K562 (cell line): ENCODE data around the gene KRT82. TPM values are rescaled to one million over a fixed set of nuclear protein-coding genes. Genes with fewer than 3 reads are reported as not detected.

Source experiments
- CBX5 ChIP-seq: IDR thresholded peaks from 2 replicates; pipeline ENCODE4 v1.6.1; 2014; ENCODE audit warnings: low read depth, borderline replicate concordance
- CHD2 ChIP-seq: IDR thresholded peaks from 2 replicates; pipeline ENCODE4 v1.6.1; 2011; ENCODE audit warnings: low read depth, low read length
- DIDO1 ChIP-seq: fragments of 450-650 bp; IDR thresholded peaks from 2 replicates; pipeline ENCODE4 v1.6.1; 2016; ENCODE audit warnings: low read depth, missing biosample characterization, missing genetic modification characterization
- NR2C2 ChIP-seq, 2 experiments: fragments of 200-800 bp in 1 of 2; sonication (Bioruptor generic) in 1 of 2; sonication (generic) in 1 of 2; formaldehyde crosslinking in 1 of 2; IDR thresholded peaks; 2 replicates each; pipeline versions ENCODE4 v1.6.1 to v1.8.0; 2016 to 2022; ENCODE audit warnings: mild to moderate bottlenecking in 1 of 2, missing compliant biosample characterization in 1 of 2, missing genetic modification characterization in 1 of 2, missing genetic modification reagents in 1 of 2
- PHTF2 ChIP-seq: fragments of 250-450 bp; sonication (Bioruptor Pico); IDR thresholded peaks from 2 replicates; pipeline ENCODE4 v1.5.0; 2021; ENCODE audit warnings: mild to moderate bottlenecking
- STAG1 ChIP-seq: sonication (generic); formaldehyde crosslinking; IDR thresholded peaks from 2 replicates; pipeline ENCODE4 v1.5.0; 2020; ENCODE audit warnings: missing genetic modification reagents, borderline replicate concordance
- TSHZ1 ChIP-seq: fragments of 250-450 bp; sonication (Bioruptor Pico); IDR thresholded peaks from 2 replicates; pipeline ENCODE4 v1.4.0; 2020; ENCODE audit warnings: mild to moderate bottlenecking, moderate library complexity
- ZBTB43 ChIP-seq: sonication (generic); formaldehyde crosslinking; IDR thresholded peaks from 2 replicates; pipeline ENCODE4 v1.8.0; 2023; ENCODE audit warnings: mild to moderate bottlenecking, missing genetic modification reagents
- polyA plus RNA-seq, 8 experiments: library from polyadenylated mRNA; depleted of rRNA in 4 of 8; stranded (reverse) in 5 of 8; unstranded in 3 of 8; fragments of >200 nt; fragmentation: Nextera tagmentation in 2 of 8; fragmentation: Illumina TruSeq in 1 of 8; extraction: Ambion mirVana in 2 of 8; extraction: Trizol in 1 of 8; gene quantifications; 2 replicates each; pipeline versions ENCODE4 v1.2.1 to v1.2.3, GENCODE V29; 2011 to 2014; ENCODE audit warnings: inconsistent platforms in 1 of 8, missing spikeins in 1 of 8
- total RNA-seq, 7 experiments: library from RNA; depleted of rRNA in 6 of 7; stranded (reverse); fragments of >200 nt in 6 of 7; fragmentation: Illumina TruSeq in 2 of 7; extraction: Trizol in 2 of 7; gene quantifications; 2 replicates each; pipeline versions ENCODE4 v1.2.1 to v1.2.3, GENCODE V29; 2011 to 2021; ENCODE audit warnings: low replicate concordance in 1 of 7
- TF ChIP-seq, protein P1 (sequence below): fragments of 250-450 bp; sonication (Bioruptor Pico); IDR thresholded peaks from 2 replicates; pipeline ENCODE4 v1.8.0; 2022; ENCODE audit warnings: inconsistent platforms
- TF ChIP-seq, protein P2 (sequence below), 2 experiments: fragments of 450-650 bp; formaldehyde crosslinking in 1 of 2; IDR thresholded peaks; 2 replicates each; pipeline versions ENCODE4 v1.4.0 to v1.6.1; 2014 to 2020; ENCODE audit warnings: mild to moderate bottlenecking in 2 of 2, borderline replicate concordance in 1 of 2, low read depth in 1 of 2

Gene KRT82
- total and polyA plus RNA-seq, 9 of the 15 experiments (the other 6 are each of a cell fraction or from before 2014, with no cell fraction given), result not detected

DNA sequence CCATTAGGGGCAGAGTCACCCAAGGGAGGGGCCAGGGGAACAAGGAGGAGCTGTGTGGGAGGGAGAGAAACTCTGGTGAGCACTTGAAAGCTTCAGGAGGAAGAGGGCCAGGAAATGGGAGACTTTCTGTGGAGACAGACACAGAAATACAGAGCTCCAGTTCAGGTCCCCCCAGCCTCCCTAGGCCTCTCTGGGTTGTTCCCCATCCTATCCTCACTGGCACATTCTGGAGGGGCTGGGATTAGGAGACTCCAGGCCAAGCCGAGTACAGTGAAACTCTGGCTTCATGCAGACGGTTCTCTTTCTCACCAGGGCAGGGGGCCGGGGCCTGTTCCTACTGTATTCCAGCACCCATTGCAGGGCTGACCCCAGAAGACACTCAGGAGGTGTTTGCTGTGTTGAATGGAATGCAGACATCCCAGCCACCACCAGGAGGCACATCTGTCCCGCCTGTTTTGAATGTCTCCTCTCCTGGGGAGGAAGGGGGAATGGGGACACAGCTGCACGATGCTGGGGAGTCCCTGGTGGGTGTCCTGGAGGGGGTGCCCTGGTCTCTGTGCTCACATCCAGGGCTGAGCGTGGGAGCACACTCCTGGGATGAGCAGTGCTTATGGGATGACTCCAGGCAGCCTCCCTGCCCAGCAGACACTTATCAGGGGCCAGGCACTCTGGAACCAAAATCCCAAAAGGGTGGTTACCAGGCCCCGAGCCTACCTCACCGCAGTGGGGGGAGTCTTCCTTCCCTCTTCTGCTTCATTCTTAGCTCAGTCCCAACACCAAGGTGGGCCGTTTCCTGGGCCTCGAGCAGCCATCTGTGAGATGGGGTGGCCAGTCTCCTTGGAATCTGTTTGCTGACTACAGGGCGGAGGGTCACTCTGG is 15.2 kb downstream of the KRT82 start (continued):
- TF ChIP-seq, protein P1, sequence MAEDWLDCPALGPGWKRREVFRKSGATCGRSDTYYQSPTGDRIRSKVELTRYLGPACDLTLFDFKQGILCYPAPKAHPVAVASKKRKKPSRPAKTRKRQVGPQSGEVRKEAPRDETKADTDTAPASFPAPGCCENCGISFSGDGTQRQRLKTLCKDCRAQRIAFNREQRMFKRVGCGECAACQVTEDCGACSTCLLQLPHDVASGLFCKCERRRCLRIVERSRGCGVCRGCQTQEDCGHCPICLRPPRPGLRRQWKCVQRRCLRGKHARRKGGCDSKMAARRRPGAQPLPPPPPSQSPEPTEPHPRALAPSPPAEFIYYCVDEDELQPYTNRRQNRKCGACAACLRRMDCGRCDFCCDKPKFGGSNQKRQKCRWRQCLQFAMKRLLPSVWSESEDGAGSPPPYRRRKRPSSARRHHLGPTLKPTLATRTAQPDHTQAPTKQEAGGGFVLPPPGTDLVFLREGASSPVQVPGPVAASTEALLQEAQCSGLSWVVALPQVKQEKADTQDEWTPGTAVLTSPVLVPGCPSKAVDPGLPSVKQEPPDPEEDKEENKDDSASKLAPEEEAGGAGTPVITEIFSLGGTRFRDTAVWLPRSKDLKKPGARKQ (CRISPR knock-in tag), result no peak
- TF ChIP-seq STAG1 (CRISPR knock-in tag) (peak; percentile 36; the same call in 1 of the 2 replicates), CHD2 (no peak), PHTF2 (CRISPR knock-in tag) (no peak), ZBTB43 (no peak), TSHZ1 (no peak), NR2C2 (CRISPR knock-in tag; IDR thresholded peaks at IDR 0.05) (no peak), NR2C2 (tag; IDR thresholded peaks at IDR 0.05) (no peak), DIDO1 (tag) (no peak), CBX5 (no peak)
- TF ChIP-seq, protein P2, sequence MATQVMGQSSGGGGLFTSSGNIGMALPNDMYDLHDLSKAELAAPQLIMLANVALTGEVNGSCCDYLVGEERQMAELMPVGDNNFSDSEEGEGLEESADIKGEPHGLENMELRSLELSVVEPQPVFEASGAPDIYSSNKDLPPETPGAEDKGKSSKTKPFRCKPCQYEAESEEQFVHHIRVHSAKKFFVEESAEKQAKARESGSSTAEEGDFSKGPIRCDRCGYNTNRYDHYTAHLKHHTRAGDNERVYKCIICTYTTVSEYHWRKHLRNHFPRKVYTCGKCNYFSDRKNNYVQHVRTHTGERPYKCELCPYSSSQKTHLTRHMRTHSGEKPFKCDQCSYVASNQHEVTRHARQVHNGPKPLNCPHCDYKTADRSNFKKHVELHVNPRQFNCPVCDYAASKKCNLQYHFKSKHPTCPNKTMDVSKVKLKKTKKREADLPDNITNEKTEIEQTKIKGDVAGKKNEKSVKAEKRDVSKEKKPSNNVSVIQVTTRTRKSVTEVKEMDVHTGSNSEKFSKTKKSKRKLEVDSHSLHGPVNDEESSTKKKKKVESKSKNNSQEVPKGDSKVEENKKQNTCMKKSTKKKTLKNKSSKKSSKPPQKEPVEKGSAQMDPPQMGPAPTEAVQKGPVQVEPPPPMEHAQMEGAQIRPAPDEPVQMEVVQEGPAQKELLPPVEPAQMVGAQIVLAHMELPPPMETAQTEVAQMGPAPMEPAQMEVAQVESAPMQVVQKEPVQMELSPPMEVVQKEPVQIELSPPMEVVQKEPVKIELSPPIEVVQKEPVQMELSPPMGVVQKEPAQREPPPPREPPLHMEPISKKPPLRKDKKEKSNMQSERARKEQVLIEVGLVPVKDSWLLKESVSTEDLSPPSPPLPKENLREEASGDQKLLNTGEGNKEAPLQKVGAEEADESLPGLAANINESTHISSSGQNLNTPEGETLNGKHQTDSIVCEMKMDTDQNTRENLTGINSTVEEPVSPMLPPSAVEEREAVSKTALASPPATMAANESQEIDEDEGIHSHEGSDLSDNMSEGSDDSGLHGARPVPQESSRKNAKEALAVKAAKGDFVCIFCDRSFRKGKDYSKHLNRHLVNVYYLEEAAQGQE (IDR thresholded peaks at IDR 0.05; ENCODE audit: borderline replicate concordance), result peak; percentile 24; the same call in 1 of the 2 replicates
- TF ChIP-seq, protein P2 (CRISPR knock-in tag; IDR thresholded peaks at IDR 0.05; ENCODE audit: low read depth), result no peak
